Ishikawa (cell line): ENCODE measurements around the gene TMEM132A.

Source experiments
- CEBPB ChIP-seq: IDR thresholded peaks from 2 replicates; pipeline ENCODE4 v1.6.1; 2012
- CREB1 ChIP-seq: IDR thresholded peaks from 2 replicates; pipeline ENCODE4 v1.6.1; 2012; ENCODE audit warnings: low read depth
- EGR1 ChIP-seq: IDR thresholded peaks from 2 replicates; pipeline ENCODE4 v1.6.1; 2012
- EP300 ChIP-seq: IDR thresholded peaks from 2 replicates; pipeline ENCODE4 v1.6.1; 2012; ENCODE audit warnings: borderline replicate concordance
- FOXM1 ChIP-seq: IDR thresholded peaks from 2 replicates; pipeline ENCODE4 v1.6.1; 2012; ENCODE audit warnings: low read depth, borderline replicate concordance
- NFIC ChIP-seq: IDR thresholded peaks from 2 replicates; pipeline ENCODE4 v1.6.1; 2012
- RAD21 ChIP-seq: IDR thresholded peaks from 2 replicates; pipeline ENCODE4 v1.6.1; 2012; ENCODE audit warnings: low read depth
- TAF1 ChIP-seq: IDR thresholded peaks from 2 replicates; pipeline ENCODE4 v1.6.1; 2012; ENCODE audit warnings: low read depth, mild to moderate bottlenecking
- TCF12 ChIP-seq: IDR thresholded peaks from 2 replicates; pipeline ENCODE4 v1.6.1; 2012; ENCODE audit warnings: low read depth
- TEAD4 ChIP-seq: IDR thresholded peaks from 2 replicates; pipeline ENCODE4 v1.6.1; 2012
- YY1 ChIP-seq: IDR thresholded peaks from 2 replicates; pipeline ENCODE4 v1.6.1; 2012; ENCODE audit warnings: low read depth
- ZBTB7A ChIP-seq: IDR thresholded peaks from 2 replicates; pipeline ENCODE4 v1.6.1; 2012; ENCODE audit warnings: low read depth
- TF ChIP-seq, protein P1 (sequence below): IDR thresholded peaks from 2 replicates; pipeline ENCODE4 v1.6.1; 2012; ENCODE audit warnings: low read depth, mild to moderate bottlenecking
- TF ChIP-seq, protein P2 (sequence below): IDR thresholded peaks from 2 replicates; pipeline ENCODE4 v1.6.1; 2012
- TF ChIP-seq, protein P3 (sequence below): IDR thresholded peaks from 2 replicates; pipeline ENCODE4 v1.6.1; 2012

The TMEM132A gene

GRCh38 chr11:60927061-60927592 lies 2.9 kb downstream of the TMEM132A start:
- TF ChIP-seq, protein P1, sequence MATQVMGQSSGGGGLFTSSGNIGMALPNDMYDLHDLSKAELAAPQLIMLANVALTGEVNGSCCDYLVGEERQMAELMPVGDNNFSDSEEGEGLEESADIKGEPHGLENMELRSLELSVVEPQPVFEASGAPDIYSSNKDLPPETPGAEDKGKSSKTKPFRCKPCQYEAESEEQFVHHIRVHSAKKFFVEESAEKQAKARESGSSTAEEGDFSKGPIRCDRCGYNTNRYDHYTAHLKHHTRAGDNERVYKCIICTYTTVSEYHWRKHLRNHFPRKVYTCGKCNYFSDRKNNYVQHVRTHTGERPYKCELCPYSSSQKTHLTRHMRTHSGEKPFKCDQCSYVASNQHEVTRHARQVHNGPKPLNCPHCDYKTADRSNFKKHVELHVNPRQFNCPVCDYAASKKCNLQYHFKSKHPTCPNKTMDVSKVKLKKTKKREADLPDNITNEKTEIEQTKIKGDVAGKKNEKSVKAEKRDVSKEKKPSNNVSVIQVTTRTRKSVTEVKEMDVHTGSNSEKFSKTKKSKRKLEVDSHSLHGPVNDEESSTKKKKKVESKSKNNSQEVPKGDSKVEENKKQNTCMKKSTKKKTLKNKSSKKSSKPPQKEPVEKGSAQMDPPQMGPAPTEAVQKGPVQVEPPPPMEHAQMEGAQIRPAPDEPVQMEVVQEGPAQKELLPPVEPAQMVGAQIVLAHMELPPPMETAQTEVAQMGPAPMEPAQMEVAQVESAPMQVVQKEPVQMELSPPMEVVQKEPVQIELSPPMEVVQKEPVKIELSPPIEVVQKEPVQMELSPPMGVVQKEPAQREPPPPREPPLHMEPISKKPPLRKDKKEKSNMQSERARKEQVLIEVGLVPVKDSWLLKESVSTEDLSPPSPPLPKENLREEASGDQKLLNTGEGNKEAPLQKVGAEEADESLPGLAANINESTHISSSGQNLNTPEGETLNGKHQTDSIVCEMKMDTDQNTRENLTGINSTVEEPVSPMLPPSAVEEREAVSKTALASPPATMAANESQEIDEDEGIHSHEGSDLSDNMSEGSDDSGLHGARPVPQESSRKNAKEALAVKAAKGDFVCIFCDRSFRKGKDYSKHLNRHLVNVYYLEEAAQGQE = no peak
- TF ChIP-seq TEAD4 = no peak
- TF ChIP-seq NFIC = no peak
- no peak for TF ChIP-seq ZBTB7A
- TF ChIP-seq TAF1 = no peak
- TF ChIP-seq YY1 = no peak
- no peak for TF ChIP-seq RAD21
- TF ChIP-seq CEBPB = no peak
- no peak for TF ChIP-seq EGR1
- no peak for TF ChIP-seq EP300
- TF ChIP-seq, protein P2, sequence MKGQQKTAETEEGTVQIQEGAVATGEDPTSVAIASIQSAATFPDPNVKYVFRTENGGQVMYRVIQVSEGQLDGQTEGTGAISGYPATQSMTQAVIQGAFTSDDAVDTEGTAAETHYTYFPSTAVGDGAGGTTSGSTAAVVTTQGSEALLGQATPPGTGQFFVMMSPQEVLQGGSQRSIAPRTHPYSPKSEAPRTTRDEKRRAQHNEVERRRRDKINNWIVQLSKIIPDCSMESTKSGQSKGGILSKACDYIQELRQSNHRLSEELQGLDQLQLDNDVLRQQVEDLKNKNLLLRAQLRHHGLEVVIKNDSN = no peak
- TF ChIP-seq CREB1 = no peak
- TF ChIP-seq, protein P3, sequence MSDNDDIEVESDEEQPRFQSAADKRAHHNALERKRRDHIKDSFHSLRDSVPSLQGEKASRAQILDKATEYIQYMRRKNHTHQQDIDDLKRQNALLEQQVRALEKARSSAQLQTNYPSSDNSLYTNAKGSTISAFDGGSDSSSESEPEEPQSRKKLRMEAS = no peak
- no peak for TF ChIP-seq TCF12
- no peak for TF ChIP-seq FOXM1

DNA sequence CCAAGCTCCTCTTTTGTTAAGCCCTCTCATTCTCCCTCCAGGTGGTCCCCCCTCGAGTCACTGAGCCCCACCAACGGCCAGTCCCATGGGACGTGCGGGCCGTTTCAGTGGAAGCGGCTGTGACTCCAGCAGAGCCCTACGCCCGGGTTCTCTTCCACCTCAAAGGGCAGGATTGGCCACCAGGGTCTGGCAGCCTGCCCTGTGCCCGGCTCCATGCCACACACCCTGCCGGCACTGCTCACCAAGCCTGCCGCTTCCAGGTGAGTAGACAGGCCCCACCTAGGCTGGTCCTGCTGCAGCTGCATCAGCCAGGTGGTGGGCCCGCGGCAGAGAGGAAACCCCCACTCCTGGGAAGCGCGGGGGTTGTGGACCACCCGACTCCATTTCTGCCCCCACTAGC lies 3.3 kb downstream of the TMEM132A start:
- TF ChIP-seq, protein P3 = no peak

- TF ChIP-seq, protein P3 = no peak
- TF ChIP-seq, protein P1 = no peak
- TF ChIP-seq CREB1 (no peak), NFIC (no peak), RAD21 (no peak), CEBPB (no peak), TCF12 (no peak), TEAD4 (no peak), YY1 (no peak), EGR1 (no peak), ZBTB7A (no peak)
These were observed 4.3 kb downstream of the TMEM132A start for GRCh38 chr11:60928563-60929001.

GRCh38 chr11:60929764-60930163 lies 5.5 kb downstream of the TMEM132A start:
- TF ChIP-seq, protein P3 = no peak
- no peak for TF ChIP-seq ZBTB7A
- TF ChIP-seq TEAD4 = no peak
- TF ChIP-seq CEBPB = no peak
- no peak for TF ChIP-seq EP300
- TF ChIP-seq CREB1 = no peak
- TF ChIP-seq, protein P1 = no peak
- TF ChIP-seq EGR1 = no peak
- TF ChIP-seq RAD21 = no peak
- no peak for TF ChIP-seq YY1
- TF ChIP-seq, protein P2 = no peak
- TF ChIP-seq FOXM1 = no peak
- no peak for TF ChIP-seq TCF12
- TF ChIP-seq TAF1 = no peak
